Esophagus muscularis mucosa (tissue), 4 donors: ENCODE data around the gene NOXA1. TPM values are rescaled to one million over a fixed set of nuclear protein-coding genes. Genes with fewer than 3 reads are reported as not detected.

Source experiments
- DNase-seq: peaks from one replicate; pipeline ENCODE4 v3.0.0-alpha.2; 2017; ENCODE audit errors: extremely low spot score
- H3K27ac ChIP-seq, 4 donors: fragments of 200-600 bp; sonication (generic); replicated peaks in 1 of 4; 1 replicate in 3 of 4; 2 replicates in 1 of 4; pipeline ENCODE4 v1.5.1; 2016 to 2019; ENCODE audit warnings: mild to moderate bottlenecking in 1 of 4
- H3K27me3 ChIP-seq, 4 donors: fragments of 200-600 bp; sonication (generic); one replicate each; pipeline versions ENCODE4 v1.5.1 to v1.6.0; 2016 to 2019
- H3K36me3 ChIP-seq, 4 donors: fragments of 200-600 bp; sonication (generic); one replicate each; pipeline ENCODE4 v1.5.1; 2016 to 2019
- H3K4me1 ChIP-seq, 4 donors: fragments of 200-600 bp; sonication (generic); one replicate each; pipeline ENCODE4 v1.5.1; 2016 to 2019
- H3K4me3 ChIP-seq, 4 donors: fragments of 200-600 bp; sonication (generic); 1 replicate in 2 of 4; 2 replicates in 2 of 4; pipeline ENCODE4 v1.5.1; 2016 to 2019; ENCODE audit warnings: mild to moderate bottlenecking in 4 of 4, moderate library complexity in 1 of 4
- H3K9me3 ChIP-seq, 4 donors: fragments of 200-600 bp; sonication (generic); 1 replicate in 3 of 4; 2 replicates in 1 of 4; pipeline ENCODE4 v1.5.1; 2016 to 2019
- CTCF ChIP-seq, 3 experiments: fragments of 200-600 bp in 2 of 3; fragments of 450-650 bp in 1 of 3; sonication (generic) in 2 of 3; IDR thresholded peaks; one replicate each; pipeline ENCODE4 v1.5.1; 2017 to 2019; ENCODE audit warnings: antibody characterized with exemption in 3 of 3, mild to moderate bottlenecking in 2 of 3, moderate library complexity in 1 of 3
- EP300 ChIP-seq: sonication (generic); formaldehyde crosslinking; IDR thresholded peaks from one replicate; pipeline ENCODE4 v1.6.1; 2017; ENCODE audit warnings: antibody characterized with exemption
- POLR2A ChIP-seq: fragments of 450-650 bp; IDR thresholded peaks from one replicate; pipeline ENCODE4 v1.6.1; 2017; ENCODE audit warnings: antibody characterized with exemption, moderate library complexity, mild to moderate bottlenecking, low read depth
- POLR2AphosphoS5 ChIP-seq, 2 donors: sonication (generic); formaldehyde crosslinking; IDR thresholded peaks; one replicate each; pipeline ENCODE4 v1.6.1; 2017; ENCODE audit warnings: antibody characterized with exemption in 2 of 2
- WGBS: methylation state at CpG from one replicate; pipeline ENCODE4 v1.1.5; 2018; 5-methylcytosine and 5-hydroxymethylcytosine counted together
- intact Hi-C: fragments of 100-400 bp; cut with DNase I; formaldehyde crosslinking; loops from one replicate; pipeline ENCODE4 v1.15.1; 2023
- total RNA-seq, 4 donors: library from RNA; depleted of rRNA; stranded (reverse); fragments of >200 nt; gene quantifications; one replicate each; pipeline versions ENCODE4 v1.1.0 to v1.2.1, GENCODE V29; 2016

The NOXA1 gene
- total RNA-seq, 4 donors from 2014 or later: 2.1 to 4.0 (median 3.0) TPM

DNA sequence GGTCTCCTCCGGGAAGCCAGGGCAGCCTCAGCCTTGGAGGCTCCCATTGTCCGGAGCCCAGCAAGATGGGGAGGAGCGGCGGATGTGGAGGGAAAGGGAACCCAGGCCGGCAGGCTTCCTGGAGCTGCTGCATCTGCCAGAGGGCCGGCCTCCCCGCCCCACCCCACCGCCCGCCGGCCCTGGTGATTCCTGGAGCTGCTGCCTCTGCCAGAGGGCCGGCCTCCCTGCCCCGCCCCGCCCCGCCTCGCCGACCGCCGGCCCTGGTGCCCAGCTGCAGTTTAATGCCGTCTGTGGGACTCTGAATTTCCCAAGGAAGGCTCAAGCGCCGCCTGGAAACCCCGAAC, 31.8 kb upstream of the NOXA1 start:
- DNase-seq: no peak

GRCh38 chr9:137392232-137393007, 30.8 kb upstream of the NOXA1 start:
- no peak overlapping the region for H3K4me3 ChIP-seq
- 95% methylated on average over 16 of the region's 23 CpGs for whole genome bisulfite sequencing
- H3K4me1 ChIP-seq: peaks cover 8 to 11% (median 10%) of the 10 kb centered on the region in 4 donors
- H3K27me3 ChIP-seq: no peaks in the 10 kb centered on the region
- intact Hi-C loops: no loop called here
- peaks cover 0 to 60% (median 45%) of the 10 kb centered on the region in 4 donors for H3K36me3 ChIP-seq
- DNase-seq: no peak
- H3K27ac ChIP-seq: no peak overlapping the region
- no peaks in the 10 kb centered on the region for H3K9me3 ChIP-seq
- no peak for TF ChIP-seq CTCF (IDR thresholded peaks at IDR 0.05)
- no peak for TF ChIP-seq POLR2AphosphoS5 (IDR thresholded peaks at IDR 0.05)
- no peak for TF ChIP-seq POLR2A
- no peak for TF ChIP-seq EP300

More for the DNA sequence above, 31.8 kb upstream of the NOXA1 start:
- intact Hi-C loops: no loop called here
- H3K27me3 ChIP-seq: no peaks in the 10 kb centered on the region
- H3K9me3 ChIP-seq: no peaks in the 10 kb centered on the region
- H3K4me1 ChIP-seq: peaks cover 14 to 19% (median 15%) of the 10 kb centered on the region in 4 donors
- peaks cover 0 to 60% (median 37%) of the 10 kb centered on the region in 4 donors for H3K36me3 ChIP-seq
- H3K27ac ChIP-seq: peak overlapping the region; percentile 38 to 73 (median 58)
- TF ChIP-seq EP300 (no peak), POLR2AphosphoS5 (IDR thresholded peaks at IDR 0.05) (no peak), POLR2A (no peak), CTCF (IDR thresholded peaks at IDR 0.05) (no peak)
- 81% methylated on average over 11 of the region's 22 CpGs for WGBS
- H3K4me3 ChIP-seq: peak overlapping the region in 1 of 4 donors; percentile 14

DNA sequence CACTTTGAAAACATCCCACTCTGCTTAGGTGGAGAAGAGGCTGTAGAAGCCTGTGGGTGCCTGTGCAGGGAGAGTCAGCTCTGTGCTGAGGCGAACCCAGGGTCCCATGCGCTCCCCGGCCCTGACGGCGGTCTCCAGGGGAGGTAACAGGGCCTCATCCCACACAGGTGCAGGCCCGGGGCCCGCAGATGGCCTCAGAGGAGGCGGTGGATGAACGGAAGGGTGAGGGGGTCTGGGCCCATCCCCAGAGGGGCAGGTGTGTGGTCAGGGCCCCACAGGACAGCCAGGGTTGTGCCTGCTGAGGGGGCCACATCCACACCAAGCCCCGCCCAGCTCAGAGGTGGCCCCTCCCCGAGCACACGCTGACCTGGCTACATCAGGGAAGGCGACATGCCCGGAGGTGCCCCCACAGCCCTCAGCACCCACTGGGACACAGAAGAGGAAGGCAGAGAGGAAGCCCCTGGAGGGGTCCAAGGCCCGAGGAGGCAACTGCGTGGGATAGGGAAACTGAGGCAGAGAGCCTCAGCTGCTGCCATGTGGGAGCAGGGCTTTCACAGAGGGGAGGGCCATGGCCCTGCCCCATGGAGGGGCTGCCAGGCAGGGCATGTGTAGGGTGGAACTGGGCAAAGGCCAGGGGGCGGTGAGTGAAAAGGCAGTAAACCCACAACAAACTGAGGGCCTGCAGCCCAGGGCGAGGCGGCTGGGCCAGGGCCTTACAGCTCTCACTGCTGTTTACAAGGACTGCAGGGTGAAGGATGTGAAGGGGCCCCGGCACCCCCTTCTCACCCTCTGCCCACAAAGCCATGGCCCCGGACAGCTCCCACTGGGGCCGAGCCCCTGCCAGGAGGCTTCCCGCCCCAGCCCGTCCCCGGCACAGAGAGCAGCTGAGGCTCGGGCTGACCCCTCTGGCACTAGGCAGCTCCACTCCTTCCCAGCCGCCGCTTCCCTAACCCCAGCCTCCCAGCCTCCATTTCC, 29.7 kb upstream of the NOXA1 start:
- TF ChIP-seq EP300 (no peak), POLR2AphosphoS5 (IDR thresholded peaks at IDR 0.05) (no peak), POLR2A (no peak), CTCF (IDR thresholded peaks at IDR 0.05) (no peak)
- Histone ChIP-seq H3K4me3 (no peak overlapping the region), H3K27ac (no peak overlapping the region), H3K9me3 (no peaks in the 10 kb centered on the region), H3K27me3 (no peaks in the 10 kb centered on the region), H3K4me1 (peaks cover 0 to under 1% (median under 1%) of the 10 kb centered on the region in 4 donors), H3K36me3 (peaks cover 0 to 54% (median 46%) of the 10 kb centered on the region in 4 donors)
- 93% methylated on average over 17 of the region's 28 CpGs for WGBS
- intact Hi-C loops: no loop called here
- DNase-seq: no peak

DNA sequence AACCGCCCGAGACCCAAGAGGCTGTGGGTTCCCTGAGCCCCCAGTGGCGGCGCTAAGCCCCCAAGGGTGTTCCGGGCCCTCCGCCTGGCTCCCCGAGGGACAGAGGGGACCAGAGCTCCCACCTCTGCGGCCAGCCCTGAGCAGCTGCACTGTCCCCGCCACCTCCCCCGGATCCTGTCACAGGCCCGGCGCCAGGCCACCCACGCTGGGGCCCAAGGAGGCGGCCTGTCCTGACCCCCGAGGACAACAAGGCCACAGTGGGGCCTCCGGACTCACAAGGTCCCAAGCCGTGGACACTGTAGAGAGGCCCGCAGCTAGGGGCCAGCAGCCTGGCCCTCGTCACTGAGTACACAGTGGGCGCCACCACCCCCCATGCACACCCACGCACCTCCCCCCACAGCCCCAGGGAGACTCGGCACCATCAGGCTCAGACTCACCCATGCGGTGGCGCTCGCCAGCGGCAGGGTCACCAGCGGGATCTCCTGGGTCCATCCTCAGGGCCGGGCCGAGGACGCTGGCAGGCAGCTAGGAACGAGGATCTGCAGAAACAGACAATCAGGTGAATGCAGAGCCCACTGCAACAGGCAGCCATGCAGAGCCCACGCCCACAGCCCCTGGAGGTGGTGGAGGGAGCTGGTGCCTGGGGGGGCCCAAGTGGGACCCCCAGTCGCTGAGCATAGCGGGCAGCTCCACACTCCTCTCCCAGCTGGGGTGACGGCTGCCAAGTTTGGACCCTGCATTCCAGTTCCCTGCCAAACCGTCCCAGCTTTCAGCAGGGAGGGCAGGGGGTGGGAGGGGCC, 28.1 kb upstream of the NOXA1 start:
- Histone ChIP-seq H3K4me3 (no peak overlapping the region), H3K36me3 (peaks cover 0 to 53% (median 38%) of the 10 kb centered on the region in 4 donors), H3K4me1 (no peaks in the 10 kb centered on the region), H3K9me3 (no peaks in the 10 kb centered on the region), H3K27ac (no peak overlapping the region), H3K27me3 (no peaks in the 10 kb centered on the region)
- intact Hi-C loops: no loop called here
- no peak for DNase-seq
- WGBS: 92% methylated on average over 27 of the region's 36 CpGs
- TF ChIP-seq POLR2AphosphoS5 (IDR thresholded peaks at IDR 0.05): no peak
- no peak for TF ChIP-seq CTCF (IDR thresholded peaks at IDR 0.05)
- no peak for TF ChIP-seq EP300
- TF ChIP-seq POLR2A: no peak
